ENCODE data around the gene CUL9. TPM values are rescaled to one million over a fixed set of nuclear protein-coding genes. Genes with fewer than 3 reads are reported as not detected.
A peak's percentile ranks its signal among the peaks of the same experiment; 100 is the strongest.

The CUL9 gene
- total RNA-seq, 2 experiments from 2014 or later, result 50.0 to 51.2 TPM

DNA sequence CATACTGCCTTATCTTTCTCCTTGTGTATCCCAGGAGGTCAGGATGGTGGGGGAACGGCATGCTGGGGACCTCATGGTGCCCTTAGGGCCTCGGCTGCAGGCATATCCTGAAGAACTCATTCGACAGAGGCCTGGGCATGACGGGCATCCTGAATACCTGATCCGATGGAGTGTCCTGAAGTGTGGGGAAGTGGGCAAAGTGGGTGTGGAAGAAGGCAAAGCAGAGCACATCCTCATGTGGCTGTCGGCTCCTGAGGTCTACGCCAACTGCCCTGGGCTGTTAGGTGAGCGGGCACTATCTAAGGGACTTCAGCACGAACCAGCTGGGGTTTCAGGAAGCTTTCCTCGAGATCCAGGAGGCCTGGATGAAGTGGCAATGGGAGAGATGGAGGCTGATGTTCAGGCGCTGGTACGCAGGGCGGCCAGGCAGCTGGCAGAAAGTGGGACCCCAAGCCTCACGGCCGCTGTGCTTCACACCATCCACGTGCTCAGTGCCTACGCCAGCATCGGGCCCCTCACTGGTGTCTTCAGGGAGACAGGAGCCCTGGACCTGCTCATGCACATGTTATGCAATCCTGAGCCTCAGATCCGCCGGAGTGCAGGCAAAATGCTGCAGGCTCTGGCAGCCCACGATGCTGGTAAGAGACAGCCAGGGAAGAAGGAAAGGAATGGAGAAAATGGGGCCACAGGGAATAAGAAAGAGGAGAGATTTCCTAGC is 2.4 kb downstream of the CUL9 start:
- no peak for ATAC-seq

DNA sequence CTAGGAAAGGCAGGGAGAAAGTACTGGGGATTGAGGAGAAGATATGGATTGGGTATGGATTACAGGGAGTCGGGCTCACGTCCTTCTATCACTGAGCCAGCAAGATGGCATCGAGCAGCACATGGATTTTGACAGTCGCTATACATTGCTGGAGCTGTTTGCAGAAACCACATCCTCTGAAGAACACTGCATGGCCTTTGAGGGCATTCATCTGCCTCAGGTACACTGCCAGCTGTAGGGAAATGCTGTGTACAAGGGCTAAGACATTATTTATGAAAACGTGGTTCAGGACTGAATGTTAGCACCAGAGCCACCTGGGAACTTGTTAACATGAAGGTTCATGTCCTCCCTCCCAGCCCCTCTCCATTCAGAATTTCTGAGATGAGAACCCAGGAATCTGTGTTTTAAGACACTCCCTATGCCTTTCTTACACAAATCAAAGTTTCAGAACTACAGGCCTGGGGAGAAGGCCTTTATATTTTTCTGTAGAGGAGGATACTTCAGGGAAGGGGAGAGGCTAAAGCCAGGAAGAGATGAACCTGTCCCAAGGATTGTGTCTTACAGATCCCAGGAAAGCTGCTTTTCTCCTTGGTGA is 3.5 kb downstream of the CUL9 start:
- Mint-ChIP-seq H3K36me3 (ENCODE audit: low read depth) (peaks cover 44% of the 10 kb centered on the region), H3K9me3 (ENCODE audit: insufficient read depth) (no peaks in the 10 kb centered on the region), H3K27me3 (ENCODE audit: low read depth) (no peaks in the 10 kb centered on the region), H3K27ac (peak overlapping the region; percentile 73), H3K4me3 (peak overlapping the region; percentile 7), H3K4me1 (ENCODE audit: low read depth) (peaks cover 53% of the 10 kb centered on the region)
- CTCF ChIA-PET, result interaction anchor here (0.9 to 1.5 kb wide), 2 partner anchors 10 to 16 kb away, joined by 3 to 4 read pairs; no protein-coding TSS in a partner anchor
- DNase-seq (peak; percentile 59), ATAC-seq (no peak)
- POLR2A ChIA-PET, result interaction anchor here (1.8 kb wide), 1 partner anchor 10 kb away, joined by 6 read pairs; no protein-coding TSS in a partner anchor

More for the DNA sequence above, 2.4 kb downstream of the CUL9 start:
- Mint-ChIP-seq H3K9me3 (ENCODE audit: insufficient read depth) (no peaks in the 10 kb centered on the region), H3K36me3 (ENCODE audit: low read depth) (peaks cover 41% of the 10 kb centered on the region), H3K4me1 (ENCODE audit: low read depth) (peaks cover 53% of the 10 kb centered on the region), H3K27ac (peak overlapping the region; percentile 54), H3K27me3 (ENCODE audit: low read depth) (no peaks in the 10 kb centered on the region), H3K4me3 (no peak overlapping the region)
- ChIA-PET POLR2A (interaction anchor here (1.8 kb wide), 1 partner anchor 9 kb away, joined by 6 read pairs; no protein-coding TSS in a partner anchor), CTCF (no interaction called here)
- no peak for DNase-seq

DNA sequence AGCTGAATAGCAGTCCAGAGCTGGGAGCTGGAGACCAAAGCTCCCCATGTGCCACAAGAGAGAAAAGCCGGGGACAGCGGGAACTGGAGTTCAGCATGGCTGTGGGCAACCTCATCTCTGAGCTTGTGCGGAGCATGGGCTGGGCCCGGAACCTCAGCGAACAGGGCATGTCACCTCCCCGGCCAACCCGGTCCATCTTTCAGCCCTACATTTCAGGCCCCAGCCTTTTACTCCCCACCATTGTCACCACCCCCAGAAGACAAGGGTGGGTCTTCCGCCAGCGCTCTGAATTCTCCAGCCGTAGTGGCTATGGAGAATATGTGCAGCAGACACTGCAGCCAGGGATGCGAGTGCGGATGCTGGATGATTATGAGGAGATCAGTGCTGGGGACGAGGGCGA is 4.0 kb downstream of the CUL9 start:
- Mint-ChIP-seq H3K27ac (peak overlapping the region; percentile 53), H3K27me3 (ENCODE audit: low read depth) (no peaks in the 10 kb centered on the region), H3K4me1 (ENCODE audit: low read depth) (peaks cover 52% of the 10 kb centered on the region), H3K9me3 (ENCODE audit: insufficient read depth) (no peaks in the 10 kb centered on the region), H3K36me3 (ENCODE audit: low read depth) (peaks cover 43% of the 10 kb centered on the region), H3K4me3 (no peak overlapping the region)
- ChIA-PET POLR2A (interaction anchor here (1.8 kb wide), 1 partner anchor 11 kb away, joined by 6 read pairs; no protein-coding TSS in a partner anchor), CTCF (interaction anchor here (0.9 to 1.5 kb wide), 2 partner anchors 11 to 16 kb away, joined by 3 to 4 read pairs; no protein-coding TSS in a partner anchor)
- DNase-seq (no peak), ATAC-seq (no peak)

DNA sequence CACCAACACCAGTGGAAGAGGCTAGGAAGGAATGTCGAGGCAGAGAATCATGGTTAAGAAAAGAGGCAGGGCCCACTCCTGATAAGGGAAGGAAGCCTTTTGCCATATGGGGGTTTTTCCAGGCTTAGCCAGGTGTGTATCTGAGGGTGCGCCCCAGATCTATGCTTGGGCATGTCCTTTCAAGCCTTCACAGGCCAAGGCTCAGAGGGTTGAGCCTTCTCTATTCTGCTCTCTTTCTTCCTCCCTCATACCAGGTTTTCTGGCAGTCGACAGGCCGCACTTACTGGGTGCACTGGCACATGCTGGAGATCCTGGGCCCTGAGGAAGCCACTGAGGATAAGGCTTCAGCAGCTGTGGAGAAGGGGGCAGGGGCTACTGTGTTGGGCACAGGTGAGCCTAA is 4.7 kb downstream of the CUL9 start:
- H3K27ac Mint-ChIP-seq, result peak overlapping the region; percentile 53
- CTCF ChIA-PET, result interaction anchor here (1.2 kb wide), 1 partner anchor 15 kb away, joined by 3 read pairs; no protein-coding TSS in a partner anchor
- H3K36me3 Mint-ChIP-seq (ENCODE audit: low read depth), result peaks cover 39% of the 10 kb centered on the region
- peaks cover 45% of the 10 kb centered on the region for H3K4me1 Mint-ChIP-seq (ENCODE audit: low read depth)
- DNase-seq, result no peak
- H3K9me3 Mint-ChIP-seq (ENCODE audit: insufficient read depth), result no peaks in the 10 kb centered on the region
- no peak overlapping the region for H3K4me3 Mint-ChIP-seq
- no peak for ATAC-seq
- H3K27me3 Mint-ChIP-seq (ENCODE audit: low read depth), result no peaks in the 10 kb centered on the region
- POLR2A ChIA-PET, result no interaction called here

DNA sequence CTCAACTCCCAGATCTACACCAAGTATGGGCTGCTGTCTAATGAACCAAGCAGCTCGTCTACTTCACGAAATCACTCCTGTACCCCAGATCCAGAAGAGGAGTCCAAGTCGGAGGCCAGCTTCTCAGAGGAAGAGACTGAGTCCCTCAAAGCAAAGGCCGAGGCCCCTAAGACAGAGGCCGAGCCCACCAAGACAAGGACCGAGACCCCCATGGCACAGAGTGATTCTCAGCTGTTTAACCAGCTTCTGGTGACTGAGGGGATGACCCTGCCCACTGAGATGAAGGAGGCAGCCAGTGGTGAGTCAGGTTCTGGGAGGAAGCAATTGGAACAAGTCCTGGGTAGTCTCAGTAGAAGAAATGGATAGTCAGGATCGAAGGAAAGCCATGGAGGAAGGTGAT is 5.8 kb downstream of the CUL9 start:
- peaks cover 42% of the 10 kb centered on the region for H3K36me3 Mint-ChIP-seq (ENCODE audit: low read depth)
- H3K4me1 Mint-ChIP-seq (ENCODE audit: low read depth), result peaks cover 38% of the 10 kb centered on the region
- no peaks in the 10 kb centered on the region for H3K9me3 Mint-ChIP-seq (ENCODE audit: insufficient read depth)
- no peak overlapping the region for H3K27ac Mint-ChIP-seq
- CTCF ChIA-PET, result interaction anchor here (1.2 kb wide), 1 partner anchor 16 kb away, joined by 3 read pairs; no protein-coding TSS in a partner anchor
- no peaks in the 10 kb centered on the region for H3K27me3 Mint-ChIP-seq (ENCODE audit: low read depth)
- no peak overlapping the region for H3K4me3 Mint-ChIP-seq
- POLR2A ChIA-PET, result no interaction called here
- no peak for DNase-seq
- ATAC-seq, result no peak

DNA sequence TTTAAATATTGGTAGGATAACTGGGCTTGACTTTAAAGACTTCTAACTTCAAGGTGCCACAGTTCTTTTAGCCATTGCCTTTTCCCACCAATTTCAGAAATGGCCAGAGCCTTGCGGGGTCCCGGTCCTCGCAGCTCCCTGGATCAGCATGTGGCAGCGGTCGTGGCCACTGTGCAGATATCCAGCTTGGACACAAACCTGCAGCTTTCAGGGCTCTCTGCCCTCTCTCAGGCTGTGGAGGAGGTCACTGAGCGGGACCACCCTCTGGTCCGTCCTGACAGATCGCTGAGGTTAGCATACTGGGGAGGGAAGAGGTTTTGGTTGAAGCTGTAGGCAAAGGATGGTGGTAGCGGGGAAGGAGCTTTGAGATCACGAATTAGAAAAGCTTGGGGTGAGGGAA is 6.4 kb downstream of the CUL9 start:
- ATAC-seq, result no peak
- Mint-ChIP-seq H3K27ac (no peak overlapping the region), H3K36me3 (ENCODE audit: low read depth) (peaks cover 46% of the 10 kb centered on the region), H3K4me3 (no peak overlapping the region), H3K9me3 (ENCODE audit: insufficient read depth) (no peaks in the 10 kb centered on the region), H3K4me1 (ENCODE audit: low read depth) (peaks cover 32% of the 10 kb centered on the region), H3K27me3 (ENCODE audit: low read depth) (no peaks in the 10 kb centered on the region)
- CTCF ChIA-PET, result no interaction called here
- no peak for DNase-seq
- POLR2A ChIA-PET, result no interaction called here

DNA sequence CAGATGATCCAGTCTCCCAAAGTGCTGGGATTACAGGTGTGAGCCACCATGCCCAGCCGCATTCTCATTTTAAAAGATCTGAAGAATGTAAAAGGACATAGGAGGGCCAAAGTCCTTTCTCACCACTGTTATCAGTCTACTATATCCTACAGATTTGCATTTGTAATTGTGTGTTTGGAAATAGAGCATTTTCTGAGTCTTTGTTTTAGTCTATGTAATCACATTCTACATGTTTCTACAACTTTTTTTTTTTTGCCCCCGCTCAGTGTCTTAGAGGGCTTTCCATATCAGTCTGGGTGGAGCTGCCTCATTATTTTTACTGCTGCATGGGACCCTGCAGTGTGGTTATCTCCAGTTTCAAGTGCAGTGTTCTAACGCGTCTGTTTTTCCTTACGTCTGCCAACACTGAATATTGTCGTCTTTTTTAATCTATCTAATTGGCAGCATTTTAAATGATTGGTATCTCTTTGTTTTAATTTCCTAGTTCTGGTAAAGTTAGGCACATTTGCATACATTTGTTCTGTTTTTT is 7.8 kb downstream of the CUL9 start:
- DNase-seq (no peak), ATAC-seq (no peak)
- ChIA-PET POLR2A (no interaction called here), CTCF (no interaction called here)
- Mint-ChIP-seq H3K27ac (no peak overlapping the region), H3K4me3 (no peak overlapping the region), H3K27me3 (ENCODE audit: low read depth) (no peaks in the 10 kb centered on the region), H3K4me1 (ENCODE audit: low read depth) (peaks cover 19% of the 10 kb centered on the region), H3K9me3 (ENCODE audit: insufficient read depth) (no peaks in the 10 kb centered on the region), H3K36me3 (ENCODE audit: low read depth) (peaks cover 43% of the 10 kb centered on the region)

DNA sequence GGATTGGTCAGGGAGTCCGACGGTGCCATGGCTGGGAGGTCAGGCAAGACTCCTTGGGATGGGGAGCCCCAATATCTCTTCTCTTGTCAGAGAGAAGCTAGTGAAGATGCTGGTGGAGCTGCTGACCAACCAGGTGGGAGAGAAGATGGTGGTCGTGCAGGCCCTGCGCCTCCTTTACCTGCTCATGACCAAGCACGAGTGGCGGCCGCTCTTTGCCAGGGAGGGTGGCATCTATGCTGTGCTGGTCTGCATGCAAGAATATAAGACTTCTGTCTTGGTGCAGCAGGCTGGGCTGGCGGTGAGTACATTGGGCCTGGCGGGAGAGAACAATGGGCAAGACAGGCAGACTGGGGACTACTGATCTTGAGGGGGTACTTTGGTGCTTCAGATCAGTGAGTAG is 10.9 kb downstream of the CUL9 start:
- no peak for DNase-seq
- Mint-ChIP-seq H3K4me3 (no peak overlapping the region), H3K9me3 (ENCODE audit: insufficient read depth) (no peaks in the 10 kb centered on the region), H3K27ac (no peak overlapping the region), H3K36me3 (ENCODE audit: low read depth) (peaks cover 38% of the 10 kb centered on the region), H3K4me1 (ENCODE audit: low read depth) (peaks cover 4% of the 10 kb centered on the region), H3K27me3 (ENCODE audit: low read depth) (no peaks in the 10 kb centered on the region)
- POLR2A ChIA-PET, result no interaction called here
- ATAC-seq, result no peak
- CTCF ChIA-PET, result no interaction called here

DNA sequence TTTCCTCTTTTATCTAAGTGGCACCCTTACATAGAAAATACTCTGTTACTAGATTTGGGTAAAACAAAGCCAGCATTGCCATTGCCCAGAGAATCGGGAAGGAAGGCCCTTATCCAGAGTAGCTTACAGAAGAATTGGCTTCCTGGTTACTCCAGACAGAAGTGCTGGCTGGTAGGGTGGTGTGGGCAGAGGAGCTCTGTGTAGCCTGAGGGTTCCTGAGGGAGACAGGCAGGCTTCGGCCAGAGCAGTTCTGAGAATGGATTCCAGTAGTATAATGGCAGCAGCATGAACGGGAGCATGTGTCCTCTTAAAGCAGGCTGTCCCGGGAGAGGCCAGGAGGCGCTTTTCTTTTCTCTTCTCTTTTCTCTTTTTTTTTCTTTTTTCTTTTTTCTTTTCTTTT is 11.9 kb downstream of the CUL9 start:
- ChIA-PET POLR2A (no interaction called here), CTCF (interaction anchor here (0.9 kb wide), 1 partner anchor 35 kb away, joined by 3 read pairs; the partner anchor contains the start of gene DNPH1)
- Mint-ChIP-seq H3K27ac (no peak overlapping the region), H3K27me3 (ENCODE audit: low read depth) (no peaks in the 10 kb centered on the region), H3K9me3 (ENCODE audit: insufficient read depth) (no peaks in the 10 kb centered on the region), H3K4me1 (ENCODE audit: low read depth) (no peaks in the 10 kb centered on the region), H3K4me3 (no peak overlapping the region), H3K36me3 (ENCODE audit: low read depth) (peaks cover 30% of the 10 kb centered on the region)
- DNase-seq (no peak), ATAC-seq (no peak)

DNA sequence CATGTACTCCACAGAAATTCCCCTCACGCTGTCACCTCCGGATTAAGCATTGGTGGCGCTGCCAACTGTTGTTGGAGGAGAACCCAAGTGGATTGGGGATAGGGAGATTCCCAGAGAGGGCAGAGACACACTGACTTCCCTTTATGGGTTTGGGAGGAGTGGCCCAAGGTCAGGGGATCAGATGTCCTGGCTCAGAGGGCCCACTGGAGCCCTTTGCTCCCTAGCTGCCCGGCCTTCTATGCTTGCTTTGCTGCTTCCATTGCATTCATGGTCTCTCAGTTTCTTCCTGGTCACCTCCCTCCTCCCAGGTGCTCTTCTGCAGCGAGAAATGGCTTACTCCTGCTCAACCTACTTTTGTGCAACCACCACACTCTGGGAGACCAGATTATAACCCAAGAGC is 14.3 kb downstream of the CUL9 start:
- ATAC-seq (no peak), DNase-seq (no peak)
- ChIA-PET POLR2A (interaction anchor here (0.7 to 0.8 kb wide), 2 partner anchors 14 to 24 kb away, joined by 3 read pairs; partner anchors contain the start of gene CUL9), CTCF (interaction anchor here (0.6 kb wide), 1 partner anchor 31 kb away, joined by 3 read pairs; no protein-coding TSS in a partner anchor)
- H3K4me3 Mint-ChIP-seq, result no peak overlapping the region
- no peaks in the 10 kb centered on the region for H3K9me3 Mint-ChIP-seq (ENCODE audit: insufficient read depth)
- H3K27ac Mint-ChIP-seq, result no peak overlapping the region
- H3K27me3 Mint-ChIP-seq (ENCODE audit: low read depth), result no peaks in the 10 kb centered on the region
- H3K36me3 Mint-ChIP-seq (ENCODE audit: low read depth), result peaks cover 40% of the 10 kb centered on the region
- no peaks in the 10 kb centered on the region for H3K4me1 Mint-ChIP-seq (ENCODE audit: low read depth)

DNA sequence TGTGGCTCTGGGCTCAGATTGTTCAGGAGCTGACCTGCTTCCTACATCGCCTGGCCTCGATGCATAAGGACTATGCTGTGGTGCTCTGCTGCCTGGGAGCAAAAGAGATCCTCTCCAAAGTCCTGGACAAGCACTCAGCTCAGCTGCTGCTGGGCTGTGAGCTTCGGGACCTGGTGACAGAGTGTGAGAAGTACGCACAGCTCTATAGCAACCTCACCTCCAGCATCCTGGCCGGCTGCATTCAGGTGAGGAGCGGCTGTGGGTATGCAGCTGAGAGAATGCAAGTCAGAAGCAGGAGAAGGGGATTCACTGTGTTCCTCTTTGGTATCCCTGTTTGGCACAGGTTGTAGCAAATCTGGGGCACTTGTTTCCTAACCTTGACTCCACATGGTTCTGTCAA is 17.9 kb downstream of the CUL9 start:
- POLR2A ChIA-PET, result interaction anchor here (0.9 kb wide), 1 partner anchor 19 kb away, joined by 3 read pairs; no protein-coding TSS in a partner anchor
- Mint-ChIP-seq H3K36me3 (ENCODE audit: low read depth) (peaks cover 32% of the 10 kb centered on the region), H3K9me3 (ENCODE audit: insufficient read depth) (no peaks in the 10 kb centered on the region), H3K4me3 (no peak overlapping the region), H3K4me1 (ENCODE audit: low read depth) (no peaks in the 10 kb centered on the region), H3K27me3 (ENCODE audit: low read depth) (no peaks in the 10 kb centered on the region), H3K27ac (no peak overlapping the region)
- no peak for ATAC-seq
- CTCF ChIA-PET, result interaction anchor here (1.0 to 1.1 kb wide), 2 partner anchors 9 to 25 kb away, joined by 3 read pairs; no protein-coding TSS in a partner anchor
- no peak for DNase-seq

DNA sequence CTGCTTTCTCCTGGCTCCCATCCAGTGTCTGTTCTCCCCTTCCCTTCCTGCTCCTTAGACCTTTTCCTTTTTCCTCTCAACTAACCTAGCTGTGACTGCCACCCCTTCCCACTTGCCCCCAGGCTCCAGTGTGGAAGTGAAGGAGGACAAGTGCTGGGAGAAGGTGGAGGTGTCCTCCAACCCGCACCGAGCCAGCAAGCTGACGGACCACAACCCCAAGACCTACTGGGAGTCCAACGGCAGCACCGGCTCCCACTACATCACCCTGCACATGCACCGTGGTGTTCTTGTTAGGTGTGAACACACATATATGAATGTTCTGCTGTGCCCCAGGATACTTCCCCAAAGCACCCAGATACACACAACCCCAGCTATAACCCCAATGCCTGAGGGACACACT is 18.5 kb downstream of the CUL9 start:
- ATAC-seq, result no peak
- ChIA-PET CTCF (interaction anchor here (1.1 to 2.0 kb wide), 3 partner anchors 15 to 29 kb away, joined by 3 to 11 read pairs (median 4); partner anchors contain the start of gene DNPH1), POLR2A (no interaction called here)
- Mint-ChIP-seq H3K4me3 (no peak overlapping the region), H3K36me3 (ENCODE audit: low read depth) (peaks cover 33% of the 10 kb centered on the region), H3K27me3 (ENCODE audit: low read depth) (no peaks in the 10 kb centered on the region), H3K27ac (no peak overlapping the region), H3K9me3 (ENCODE audit: insufficient read depth) (no peaks in the 10 kb centered on the region), H3K4me1 (ENCODE audit: low read depth) (no peaks in the 10 kb centered on the region)
- no peak for DNase-seq
